ENCODE data around the gene DYNLRB1. TPM values are rescaled to one million over a fixed set of nuclear protein-coding genes. Genes with fewer than 3 reads are reported as not detected.

Gene DYNLRB1
- total and polyA plus RNA-seq, 9 of the 15 experiments (the other 6 are each of a cell fraction or from before 2014, with no cell fraction given), result 48.7 to 358 (median 121) TPM

DNA sequence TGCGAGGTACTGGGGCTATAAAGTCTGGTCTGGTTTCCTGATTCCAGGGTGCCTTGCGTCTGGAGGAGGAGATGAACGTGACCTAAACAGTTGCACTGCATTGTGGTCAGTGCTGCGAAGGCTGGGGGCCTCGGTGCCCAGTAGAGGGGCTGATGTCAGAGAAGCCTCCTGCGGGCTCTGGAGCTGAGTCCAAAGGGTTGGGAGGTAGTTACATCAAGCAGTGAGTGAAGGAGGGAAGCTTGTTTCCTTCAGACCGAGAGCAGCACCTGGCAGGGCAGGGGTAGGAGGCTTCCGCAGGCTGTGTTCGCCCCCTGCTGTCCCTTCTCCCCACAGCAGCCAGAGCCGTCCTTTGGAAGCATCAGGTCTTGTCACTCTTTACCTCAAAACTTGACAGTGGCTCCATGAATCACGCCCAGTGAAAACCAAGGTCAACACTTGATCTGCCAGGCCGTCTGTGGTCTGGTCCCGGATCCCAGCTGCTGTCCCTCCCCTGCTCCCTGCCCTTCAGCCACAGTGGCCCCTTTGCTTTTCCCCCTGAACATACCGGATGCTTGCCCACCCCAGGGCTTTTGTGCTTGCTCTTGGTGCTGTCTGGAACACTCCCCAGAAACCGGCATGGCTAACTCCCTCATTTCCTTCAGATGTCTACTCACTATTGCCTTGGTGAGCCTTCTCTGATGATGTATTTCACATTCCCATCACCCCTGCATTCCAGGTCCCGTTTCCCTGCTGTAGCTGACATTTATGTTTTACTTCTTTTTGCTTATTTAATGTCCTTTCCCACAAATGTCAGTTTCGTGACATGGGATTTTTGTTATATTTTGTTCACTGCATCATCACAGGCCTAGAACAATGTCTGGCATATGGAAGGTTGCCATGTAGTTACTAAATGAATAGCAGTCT lies 7.0 kb downstream of the DYNLRB1 start (continued):
- TF ChIP-seq NEUROD1 (IDR thresholded peaks at IDR 0.05; ENCODE audit: borderline replicate concordance, low read depth, low read length, partially characterized antibody) (peak; percentile 29), SMC3 (conservative IDR thresholded peaks at IDR 0.05; ENCODE audit: insufficient read depth, low read depth, low read length) (peak; percentile 94), RAD21 (CRISPR knock-in tag; conservative IDR thresholded peaks at IDR 0.05 in 1 of 2, IDR thresholded peaks at IDR 0.05 in 1 of 2) (peak; percentile 51 to 89)
- TF ChIP-seq, protein P1, sequence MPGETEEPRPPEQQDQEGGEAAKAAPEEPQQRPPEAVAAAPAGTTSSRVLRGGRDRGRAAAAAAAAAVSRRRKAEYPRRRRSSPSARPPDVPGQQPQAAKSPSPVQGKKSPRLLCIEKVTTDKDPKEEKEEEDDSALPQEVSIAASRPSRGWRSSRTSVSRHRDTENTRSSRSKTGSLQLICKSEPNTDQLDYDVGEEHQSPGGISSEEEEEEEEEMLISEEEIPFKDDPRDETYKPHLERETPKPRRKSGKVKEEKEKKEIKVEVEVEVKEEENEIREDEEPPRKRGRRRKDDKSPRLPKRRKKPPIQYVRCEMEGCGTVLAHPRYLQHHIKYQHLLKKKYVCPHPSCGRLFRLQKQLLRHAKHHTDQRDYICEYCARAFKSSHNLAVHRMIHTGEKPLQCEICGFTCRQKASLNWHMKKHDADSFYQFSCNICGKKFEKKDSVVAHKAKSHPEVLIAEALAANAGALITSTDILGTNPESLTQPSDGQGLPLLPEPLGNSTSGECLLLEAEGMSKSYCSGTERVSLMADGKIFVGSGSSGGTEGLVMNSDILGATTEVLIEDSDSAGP (CRISPR knock-in tag; IDR thresholded peaks at IDR 0.05), result no peak
- TF ChIP-seq, protein P2, sequence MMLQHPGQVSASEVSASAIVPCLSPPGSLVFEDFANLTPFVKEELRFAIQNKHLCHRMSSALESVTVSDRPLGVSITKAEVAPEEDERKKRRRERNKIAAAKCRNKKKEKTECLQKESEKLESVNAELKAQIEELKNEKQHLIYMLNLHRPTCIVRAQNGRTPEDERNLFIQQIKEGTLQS (IDR thresholded peaks at IDR 0.05), result no peak
- TF ChIP-seq, protein P2 (CRISPR knock-in tag; conservative IDR thresholded peaks at IDR 0.05), result no peak

Measured in K562 (cell line).